ENCODE data around the gene P2RY6. TPM values are rescaled to one million over a fixed set of nuclear protein-coding genes. Genes with fewer than 3 reads are reported as not detected.

P2RY6 gene
- total RNA-seq, 2 donors from 2014 or later = not detected

GRCh38 chr11:73234471-73235181 is 37.5 kb upstream of the P2RY6 start:
- no peak for DNase-seq (ENCODE audit: low spot score in 2 of 2)
- ATAC-seq = no peak
- Mint-ChIP-seq H3K27ac (no peak overlapping the region), H3K36me3 (no peaks in the 10 kb centered on the region), H3K9me3 (no peaks in the 10 kb centered on the region)

DNA sequence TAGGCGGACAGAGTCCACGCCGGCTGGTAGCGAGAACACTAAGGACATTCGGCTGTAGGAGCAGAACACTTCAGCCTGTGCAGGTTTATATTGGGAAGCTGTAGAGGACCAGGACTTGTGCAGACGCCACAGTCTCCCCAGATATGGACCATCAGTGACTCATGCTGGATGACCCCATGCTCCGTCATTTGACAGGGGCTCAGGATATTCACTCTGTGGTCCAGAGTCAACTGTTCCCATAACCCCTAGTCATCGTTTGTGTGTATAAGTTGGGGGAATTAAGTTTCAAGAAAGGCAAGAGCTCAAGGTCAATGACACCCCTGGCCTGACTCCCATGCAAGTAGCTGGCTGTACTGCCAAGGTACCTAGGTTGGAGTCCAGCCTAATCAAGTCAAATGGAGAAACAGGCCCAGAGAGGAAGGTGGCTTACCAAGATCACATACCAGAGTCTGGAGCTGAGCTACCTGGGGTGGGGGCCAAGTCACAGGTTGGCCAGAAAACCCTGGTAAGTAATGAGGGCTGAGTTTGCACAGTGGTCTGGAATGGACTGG is 36.8 kb upstream of the P2RY6 start:
- no peaks in the 10 kb centered on the region for H3K9me3 Mint-ChIP-seq

GRCh38 chr11:73236205-73236765 is 35.9 kb upstream of the P2RY6 start:
- no peak overlapping the region for H3K27ac Mint-ChIP-seq
- ATAC-seq (no peak), DNase-seq (ENCODE audit: low spot score in 2 of 2) (no peak)
- no peaks in the 10 kb centered on the region for H3K9me3 Mint-ChIP-seq
- H3K36me3 Mint-ChIP-seq = no peaks in the 10 kb centered on the region

More for the DNA sequence above, 36.8 kb upstream of the P2RY6 start:
- Mint-ChIP-seq H3K27ac (no peak overlapping the region), H3K36me3 (no peaks in the 10 kb centered on the region)
- ATAC-seq (no peak), DNase-seq (ENCODE audit: low spot score in 2 of 2) (no peak)

DNA sequence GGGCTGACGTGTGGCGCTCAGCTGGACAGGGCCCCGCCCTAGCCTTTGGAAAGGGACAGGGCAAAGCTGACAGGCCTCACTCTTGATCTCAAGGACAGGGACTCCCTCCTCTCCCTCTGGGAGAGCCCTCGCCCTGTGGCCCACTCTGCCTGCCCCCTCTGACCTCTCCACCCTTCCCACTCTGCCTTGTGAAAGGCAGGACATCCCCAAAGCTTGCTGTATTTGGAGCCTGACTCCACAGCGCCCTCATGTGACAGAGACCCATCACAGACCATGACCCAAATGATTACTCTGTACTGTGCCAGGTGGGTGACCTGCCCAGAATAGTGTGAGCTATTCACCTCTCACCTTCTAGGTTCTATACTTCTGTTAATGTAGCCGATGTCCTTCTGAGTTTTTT is 35.3 kb upstream of the P2RY6 start:
- H3K27ac Mint-ChIP-seq = no peak overlapping the region
- no peaks in the 10 kb centered on the region for H3K36me3 Mint-ChIP-seq
- DNase-seq (ENCODE audit: low spot score in 2 of 2) = peak in 1 of 2 donors; percentile 58
- peak; percentile 63 to 77 for ATAC-seq
- H3K9me3 Mint-ChIP-seq = no peaks in the 10 kb centered on the region

- Mint-ChIP-seq H3K36me3 (no peaks in the 10 kb centered on the region), H3K27ac (no peak overlapping the region), H3K9me3 (no peaks in the 10 kb centered on the region)
- ATAC-seq (no peak), DNase-seq (ENCODE audit: low spot score in 2 of 2) (no peak)
Observed at GRCh38 chr11:73237471-73238290, 34.5 kb upstream of the P2RY6 start.

DNA sequence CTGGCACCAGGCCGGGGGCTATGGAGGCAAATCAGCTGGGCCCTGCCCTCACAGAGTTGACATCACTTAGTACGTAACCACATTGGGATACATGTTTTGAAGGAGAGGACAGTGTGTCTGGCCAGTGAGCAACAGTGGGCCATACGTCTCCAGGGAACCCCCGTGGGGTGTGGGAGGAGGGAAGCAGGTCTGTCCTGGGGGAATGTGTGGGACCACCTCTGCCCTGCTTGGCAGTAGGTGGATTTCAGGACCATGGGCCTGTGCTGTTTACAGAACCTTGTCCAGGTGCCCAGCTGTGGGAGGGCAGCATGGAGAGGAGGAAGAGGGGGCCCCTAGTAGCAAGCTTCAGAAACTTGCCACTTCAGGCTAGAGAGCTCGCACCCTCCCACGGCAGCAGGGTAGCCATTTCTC is 33.0 kb upstream of the P2RY6 start:
- ATAC-seq = no peak
- no peaks in the 10 kb centered on the region for H3K36me3 Mint-ChIP-seq
- no peaks in the 10 kb centered on the region for H3K9me3 Mint-ChIP-seq
- DNase-seq (ENCODE audit: low spot score in 2 of 2) = no peak
- no peak overlapping the region for H3K27ac Mint-ChIP-seq

DNA sequence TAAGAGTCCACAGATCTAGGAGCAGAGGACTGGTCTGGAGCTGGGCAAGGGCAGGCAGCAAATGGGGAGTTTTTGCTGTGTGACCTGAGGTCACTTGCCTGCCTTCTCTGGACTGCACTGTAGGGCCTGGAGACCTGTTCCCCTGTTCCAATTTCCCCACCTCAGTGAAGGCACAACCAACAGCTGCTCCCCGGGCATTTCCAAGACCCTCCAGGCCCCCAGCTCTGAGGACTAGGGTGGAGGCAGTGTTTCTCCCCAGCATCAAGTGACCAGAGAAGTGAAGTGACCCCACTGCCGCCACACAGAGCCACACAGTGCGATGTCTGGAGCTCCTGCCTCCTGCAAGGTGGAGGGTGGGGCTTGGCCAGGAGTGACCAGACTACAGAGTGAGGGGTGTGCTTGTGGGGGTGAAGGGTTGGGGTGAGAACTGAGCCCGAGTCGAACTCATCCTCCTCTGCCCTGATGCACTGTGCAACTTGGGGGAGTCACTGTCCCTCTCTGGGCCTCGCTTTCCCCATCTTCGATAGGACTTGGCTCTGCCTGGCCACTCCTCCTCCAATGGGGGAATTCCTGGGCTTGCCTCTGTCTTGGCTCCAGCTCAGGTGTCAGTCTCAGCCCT is 32.5 kb upstream of the P2RY6 start:
- DNase-seq (ENCODE audit: low spot score in 2 of 2) (no peak), ATAC-seq (no peak)
- H3K36me3 Mint-ChIP-seq = no peaks in the 10 kb centered on the region
- H3K27ac Mint-ChIP-seq = no peak overlapping the region
- no peaks in the 10 kb centered on the region for H3K9me3 Mint-ChIP-seq

DNA sequence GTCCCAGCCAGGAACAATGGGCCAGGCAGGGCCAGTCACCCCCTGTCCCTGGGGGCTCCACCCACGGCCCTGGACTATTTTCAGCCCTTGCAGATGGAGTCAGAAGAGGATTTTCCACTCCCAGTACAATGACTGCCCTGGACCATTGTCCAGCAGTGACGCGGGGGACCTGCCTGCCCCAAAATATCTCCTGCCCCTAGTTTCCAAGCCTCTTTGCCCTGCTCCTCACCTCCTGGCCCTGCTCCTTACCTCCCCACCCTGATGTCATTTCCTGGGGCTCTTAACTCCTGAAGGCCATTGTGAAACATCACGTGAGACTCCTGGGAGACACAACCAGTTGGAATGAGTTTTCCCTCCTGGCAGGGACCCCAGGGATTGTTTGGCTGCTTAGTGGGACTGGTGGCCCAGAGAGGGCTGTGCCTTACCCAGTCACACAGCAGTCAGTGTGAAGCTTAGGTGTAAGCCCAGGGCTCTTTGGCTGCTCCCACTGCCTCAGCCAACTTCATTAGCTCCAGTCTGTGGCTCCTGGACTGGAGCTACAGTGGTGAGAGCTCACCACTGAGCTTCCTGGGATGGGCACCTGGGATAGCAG is 31.9 kb upstream of the P2RY6 start:
- no peak overlapping the region for H3K27ac Mint-ChIP-seq
- no peaks in the 10 kb centered on the region for H3K9me3 Mint-ChIP-seq
- no peak for ATAC-seq
- no peak for DNase-seq (ENCODE audit: low spot score in 2 of 2)
- H3K36me3 Mint-ChIP-seq = no peaks in the 10 kb centered on the region

DNA sequence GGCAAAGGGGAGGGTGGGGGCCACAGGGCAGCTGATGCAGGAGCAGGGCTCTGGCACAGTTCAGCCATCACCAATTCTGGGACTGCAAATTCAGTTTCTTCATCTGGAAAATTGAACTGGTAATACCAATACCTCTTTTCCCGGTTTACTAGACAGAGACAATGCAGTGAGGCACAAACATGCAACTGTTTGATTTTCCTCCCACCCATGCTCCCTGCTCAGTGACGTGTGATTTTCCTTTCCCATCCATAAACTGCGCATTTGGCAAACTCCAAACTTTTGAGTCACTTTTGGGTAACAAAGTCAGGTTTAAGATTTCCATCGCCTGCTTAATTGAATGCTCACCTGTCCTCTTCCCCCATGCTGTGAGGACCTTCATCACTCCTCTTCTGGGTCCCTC is 30.8 kb upstream of the P2RY6 start:
- no peaks in the 10 kb centered on the region for H3K9me3 Mint-ChIP-seq
- no peak overlapping the region for H3K27ac Mint-ChIP-seq
- ATAC-seq = no peak
- H3K36me3 Mint-ChIP-seq = no peaks in the 10 kb centered on the region
- DNase-seq (ENCODE audit: low spot score in 2 of 2) = no peak

DNA sequence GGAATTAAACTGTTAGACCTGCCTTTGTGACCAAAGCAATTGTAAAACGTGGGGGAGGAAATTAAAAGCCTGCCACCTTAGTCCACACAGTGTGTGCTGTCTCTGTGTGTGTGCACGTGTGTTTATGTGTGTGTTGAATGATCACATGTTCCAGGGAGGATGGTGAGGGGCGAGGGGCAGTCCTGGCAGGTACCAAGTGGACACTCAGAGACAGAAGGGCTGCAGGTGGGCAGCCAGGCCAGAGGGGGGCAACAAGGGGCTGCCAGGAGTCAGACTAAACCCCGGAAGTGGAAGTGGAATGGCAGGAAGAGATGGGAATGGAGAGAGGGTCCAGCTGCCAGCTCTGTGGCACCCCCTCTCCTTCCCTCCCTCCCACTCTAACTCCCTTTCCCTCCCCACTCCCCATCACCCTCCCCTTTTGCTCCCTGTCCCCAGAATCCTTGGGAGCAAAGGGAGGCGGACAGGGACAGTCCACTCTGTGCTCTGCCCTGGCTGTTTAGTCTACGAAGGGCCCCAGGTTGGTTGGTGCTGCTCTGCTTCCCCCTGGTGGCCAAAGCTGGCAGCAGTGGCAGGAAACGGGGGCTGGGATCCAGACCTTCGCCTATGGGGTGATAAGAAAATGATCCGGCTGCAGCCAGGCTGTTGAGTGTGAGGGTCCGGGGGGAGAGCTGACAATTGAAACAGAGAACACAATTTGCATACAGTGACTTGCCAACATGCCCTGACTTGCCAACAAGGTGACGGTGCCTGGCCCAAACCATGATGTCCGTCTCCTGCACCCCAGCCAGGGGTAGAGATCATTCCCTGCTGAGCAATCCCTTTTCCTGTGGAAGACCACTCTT is 29.7 kb upstream of the P2RY6 start:
- peak; percentile 86 to 90 for ATAC-seq
- H3K9me3 Mint-ChIP-seq = no peaks in the 10 kb centered on the region
- peak; percentile 75 to 86 for DNase-seq (ENCODE audit: low spot score in 2 of 2)

DNA sequence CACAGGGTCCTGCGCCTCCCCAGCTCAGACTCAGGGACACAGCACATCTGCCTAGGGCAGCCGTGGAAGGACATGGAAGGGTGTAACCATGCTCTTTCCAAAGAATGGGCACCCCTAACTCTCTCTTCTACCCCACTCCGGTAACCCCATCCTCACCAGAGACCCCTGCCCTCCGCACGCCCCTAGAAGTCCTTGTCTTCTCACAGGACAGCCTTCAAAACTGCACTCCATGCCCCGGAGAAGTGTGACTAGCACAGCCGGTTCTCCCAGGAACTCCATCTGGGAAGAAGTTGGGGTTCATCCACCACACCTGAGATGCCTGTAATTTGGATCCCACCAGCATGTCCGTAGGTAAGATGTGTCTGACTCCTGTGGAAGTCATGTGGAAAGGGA is 29.0 kb upstream of the P2RY6 start:
- Mint-ChIP-seq H3K27ac (no peak overlapping the region), H3K36me3 (no peaks in the 10 kb centered on the region), H3K9me3 (no peaks in the 10 kb centered on the region)
- ATAC-seq = no peak
- no peak for DNase-seq (ENCODE audit: low spot score in 2 of 2)

More for the DNA sequence above, 29.7 kb upstream of the P2RY6 start:
- Mint-ChIP-seq H3K27ac (peak overlapping the region in 1 of 2 donors; percentile 40), H3K36me3 (no peaks in the 10 kb centered on the region)

GRCh38 chr11:73244589-73245240 is 27.4 kb upstream of the P2RY6 start:
- ATAC-seq (no peak), DNase-seq (ENCODE audit: low spot score in 2 of 2) (no peak)
- Mint-ChIP-seq H3K9me3 (no peaks in the 10 kb centered on the region), H3K27ac (no peak overlapping the region), H3K36me3 (no peaks in the 10 kb centered on the region)

DNA sequence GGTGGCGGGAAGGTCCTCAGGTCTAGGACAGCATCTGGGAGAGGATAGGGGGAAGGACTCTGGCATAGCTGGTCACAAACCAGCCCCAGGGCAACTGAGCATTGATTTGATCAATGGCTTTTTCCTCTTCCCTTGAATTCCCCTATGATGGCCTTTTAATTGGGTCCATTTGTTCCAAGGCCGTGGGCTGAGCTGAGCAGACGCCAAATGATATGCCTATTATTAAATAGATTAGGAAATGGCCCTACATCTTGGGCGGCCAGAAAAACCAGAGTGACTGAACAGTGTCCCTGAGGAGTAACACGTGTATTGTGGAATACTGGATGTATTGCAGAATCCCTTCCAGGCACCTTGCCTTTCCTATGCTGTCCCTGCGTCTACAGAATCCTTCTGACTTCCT is 26.7 kb upstream of the P2RY6 start:
- no peak for ATAC-seq
- Mint-ChIP-seq H3K27ac (no peak overlapping the region), H3K9me3 (no peaks in the 10 kb centered on the region), H3K36me3 (no peaks in the 10 kb centered on the region)
- no peak for DNase-seq (ENCODE audit: low spot score in 2 of 2)

DNA sequence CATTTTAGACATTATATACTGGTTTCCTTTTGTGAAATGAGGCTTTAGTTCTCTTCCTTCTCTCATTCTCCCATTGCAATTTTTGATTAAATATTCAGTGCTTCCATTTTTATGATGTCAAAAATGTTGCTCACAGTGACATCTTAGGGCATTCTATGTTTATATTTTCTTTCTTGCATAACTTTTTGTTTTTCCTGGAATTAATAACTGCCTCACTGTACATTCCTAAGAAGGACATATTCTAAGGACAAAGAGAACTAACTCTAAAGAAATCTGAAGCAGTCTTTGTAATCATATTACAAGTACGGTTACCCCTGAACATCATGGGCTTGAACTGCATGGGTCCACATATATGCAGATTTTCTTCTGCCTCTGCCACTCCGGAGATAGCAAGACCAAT is 25.8 kb upstream of the P2RY6 start:
- H3K36me3 Mint-ChIP-seq = no peaks in the 10 kb centered on the region
- no peaks in the 10 kb centered on the region for H3K9me3 Mint-ChIP-seq
- H3K27ac Mint-ChIP-seq = no peak overlapping the region
- ATAC-seq (no peak), DNase-seq (ENCODE audit: low spot score in 2 of 2) (no peak)

GRCh38 chr11:73248526-73249185 is 23.5 kb upstream of the P2RY6 start:
- Mint-ChIP-seq H3K27ac (peak overlapping the region in 1 of 2 donors; percentile 5), H3K36me3 (no peaks in the 10 kb centered on the region), H3K9me3 (no peaks in the 10 kb centered on the region)
- ATAC-seq (no peak), DNase-seq (ENCODE audit: low spot score in 2 of 2) (no peak)

Data from activated naive CD4-positive, alpha-beta T cell treated with anti-CD3 and anti-CD28 coated beads, Interleukin-2, amount 50 U/mL, for 72 hours (primary cell).